Fibroblast of the aortic adventitia (primary cell): Measurements from ENCODE around the gene VOPP1. TPM values are rescaled to one million over a fixed set of nuclear protein-coding genes. Genes with fewer than 3 reads are reported as not detected.

ENCODE experiments used
- DNase-seq: peaks from one replicate; pipeline ENCODE4 v3.0.0-alpha.2; 2010; ENCODE audit warnings: low read depth
- H3K4me3 ChIP-seq: 2 replicates; pipeline ENCODE4 v1.5.1; 2011; ENCODE audit warnings: low read depth, mild to moderate bottlenecking, control low read depth, low read length, moderate library complexity
- CTCF ChIP-seq: IDR thresholded peaks from 2 replicates; pipeline ENCODE4 v1.5.1; 2011; ENCODE audit warnings: mild to moderate bottlenecking, low read length, control low read depth, inconsistent platforms; ENCODE audit not compliant: insufficient read depth
- total RNA-seq: library from RNA; depleted of rRNA; stranded (reverse); fragments of >200 nt; gene quantifications from 2 replicates; pipeline ENCODE4 v1.2.3, GENCODE V29; 2012; ENCODE audit warnings: low replicate concordance

The VOPP1 gene
- total RNA-seq, 1 donor = 89.4 TPM

- H3K4me3 ChIP-seq = no peak overlapping the region
- no peak for TF ChIP-seq CTCF
Measured at GRCh38 chr7:55555160-55555559, 17.1 kb downstream of the VOPP1 start.

DNA sequence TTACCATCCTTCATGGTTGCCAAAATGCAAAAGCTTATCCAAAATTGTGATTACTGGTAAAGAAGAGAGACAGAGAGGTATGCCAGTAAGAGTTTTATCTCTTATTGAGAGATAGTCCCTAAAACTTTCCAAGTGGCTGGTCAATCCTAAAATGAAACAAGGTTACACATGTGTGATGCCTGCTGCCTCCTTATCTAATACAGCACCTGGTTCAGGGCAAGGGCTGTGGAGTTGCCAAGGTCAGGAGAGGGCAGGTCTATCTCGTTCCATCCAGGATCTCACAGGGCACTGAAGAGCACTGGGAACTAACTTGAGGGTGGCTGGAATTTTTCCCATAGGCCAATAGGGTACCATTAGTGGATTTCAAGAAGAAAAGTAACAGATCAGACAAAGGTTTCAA is 18.3 kb downstream of the VOPP1 start:
- H3K4me3 ChIP-seq = no peak overlapping the region
- no peak for DNase-seq
- TF ChIP-seq CTCF = no peak

More at GRCh38 chr7:55555160-55555559, 17.1 kb downstream of the VOPP1 start:
- DNase-seq = no peak

GRCh38 chr7:55553024-55553345 is 19.3 kb downstream of the VOPP1 start:
- no peak overlapping the region for H3K4me3 ChIP-seq
- no peak for TF ChIP-seq CTCF
- no peak for DNase-seq

- TF ChIP-seq CTCF = no peak
- no peak overlapping the region for H3K4me3 ChIP-seq
- DNase-seq = peak; percentile 61
Measured at GRCh38 chr7:55552320-55553023, 19.8 kb downstream of the VOPP1 start.

GRCh38 chr7:55550841-55551537 is 21.3 kb downstream of the VOPP1 start:
- H3K4me3 ChIP-seq = no peak overlapping the region
- no peak for TF ChIP-seq CTCF
- DNase-seq = no peak

DNA sequence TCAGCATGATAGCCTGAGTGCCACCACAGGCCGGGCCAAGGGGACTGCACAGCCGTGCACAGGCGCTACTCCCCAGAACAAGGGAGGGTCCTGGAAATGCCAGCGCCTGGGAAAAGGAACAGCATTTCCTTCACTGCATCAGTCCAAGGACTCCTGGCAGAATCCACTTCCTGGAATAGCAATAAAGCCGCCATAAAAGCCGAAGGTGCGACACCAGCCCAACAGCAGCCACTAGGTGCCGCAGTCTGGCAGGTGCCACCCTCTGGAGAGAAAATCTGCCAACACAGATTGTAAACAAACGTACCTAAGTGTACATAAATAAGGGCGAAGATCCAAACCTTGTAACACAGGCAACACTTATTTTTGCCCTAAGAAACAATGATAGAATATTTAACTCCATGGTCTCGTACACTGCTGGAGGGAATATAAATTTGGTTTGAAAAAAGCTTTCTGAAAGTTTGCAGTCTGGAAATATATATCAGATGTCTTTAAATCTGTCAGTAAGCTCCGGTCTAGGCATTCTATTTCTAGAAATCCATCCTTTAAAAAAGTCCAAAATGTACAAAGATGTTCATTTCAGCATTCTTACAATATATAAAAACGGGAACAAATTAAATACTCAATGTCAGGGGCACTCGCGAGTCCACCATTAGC is 22.2 kb downstream of the VOPP1 start:
- no peak overlapping the region for H3K4me3 ChIP-seq
- DNase-seq = no peak
- no peak for TF ChIP-seq CTCF
